Mucosa of descending colon (tissue), 3 donors: Measurements from ENCODE around the gene TNS1. TPM values are rescaled to one million over a fixed set of nuclear protein-coding genes. Genes with fewer than 3 reads are reported as not detected.
A peak's percentile ranks its signal among the peaks of the same experiment; 100 is the strongest.

Experiments used
- ATAC-seq: fragments of 200-7000 bp; cut with Tn5 transposase; one replicate; pipeline ENCODE4 v1.9.1; 2020; ENCODE audit warnings: mild to moderate bottlenecking, moderate library complexity
- DNase-seq, 3 donors: peaks; one replicate each; pipeline ENCODE4 v3.0.0-alpha.2; 2020
- H3K36me3 ChIP-seq: fragments of 200-600 bp; one replicate; pipeline ENCODE4 v1.8.0; 2021; ENCODE audit warnings: low read depth, mild to moderate bottlenecking
- H3K4me1 ChIP-seq: fragments of 200-600 bp; one replicate; pipeline ENCODE4 v1.8.0; 2021; ENCODE audit warnings: low read depth, mild to moderate bottlenecking
- H3K4me3 ChIP-seq: fragments of 200-600 bp; one replicate; pipeline ENCODE4 v1.8.0; 2021; ENCODE audit warnings: mild to moderate bottlenecking
- H3K9me3 ChIP-seq: fragments of 200-600 bp; one replicate; pipeline ENCODE4 v1.8.0; 2021; ENCODE audit warnings: mild to moderate bottlenecking
- CTCF ChIP-seq: fragments of 200-600 bp; IDR thresholded peaks from one replicate; pipeline ENCODE4 v1.8.0; 2022; ENCODE audit warnings: antibody characterized with exemption, mild to moderate bottlenecking
- intact Hi-C, 2 donors: fragments of 100-400 bp; cut with DNase I in 1 of 2; cut with micrococcal nuclease in 1 of 2; formaldehyde crosslinking; loops; one replicate each; pipeline versions ENCODE4 v1.11.0 to v1.11.1; 2022; cut with DNase I, micrococcal nuclease
- total RNA-seq, 3 donors: library from RNA; stranded (reverse); fragmentation: NEBNext Ultra II Directional in 2 of 3; extraction: Animal tissue kit (Norgen Biotek cat#: 25700) in 2 of 3; gene quantifications; one replicate each; pipeline versions ENCODE4 v1.2.1 to v1.2.4, GENCODE V29; 2021 to 2023
- donor health status: DM: no; HTN: no; CAD: no; lungs with moderate emphysema.
- donor health status: DM: no; HTN: no; CAD: no.
- donor health status: DM: no; HTN: yes; CAD: no.

The TNS1 gene
- total RNA-seq, 3 donors from 2014 or later: 43.8 to 1,458 (median 121) TPM

GRCh38 chr2:217761645-217762277 is 241.0 kb downstream of the TNS1 start:
- TF ChIP-seq CTCF: no peak
- Histone ChIP-seq H3K9me3 (peaks cover 16% of the 10 kb centered on the region), H3K36me3 (no peaks in the 10 kb centered on the region), H3K4me1 (no peaks in the 10 kb centered on the region), H3K4me3 (no peak overlapping the region)
- intact Hi-C loops: no loop called here
- ATAC-seq (no peak), DNase-seq (no peak)

- H3K4me1 ChIP-seq: no peaks in the 10 kb centered on the region
- no peaks in the 10 kb centered on the region for H3K36me3 ChIP-seq
- no peak for TF ChIP-seq CTCF
- ATAC-seq: no peak
- H3K9me3 ChIP-seq: peaks cover 16% of the 10 kb centered on the region
- intact Hi-C loops: no loop called here
- DNase-seq: no peak
- H3K4me3 ChIP-seq: no peak overlapping the region
Measured at GRCh38 chr2:217759991-217760390, 242.8 kb downstream of the TNS1 start.

GRCh38 chr2:217757108-217757463 is 245.7 kb downstream of the TNS1 start:
- intact Hi-C loops: no loop called here
- ATAC-seq (no peak), DNase-seq (no peak)
- H3K36me3 ChIP-seq: no peaks in the 10 kb centered on the region
- TF ChIP-seq CTCF: no peak
- no peaks in the 10 kb centered on the region for H3K4me1 ChIP-seq
- H3K4me3 ChIP-seq: no peak overlapping the region
- peaks cover 10% of the 10 kb centered on the region for H3K9me3 ChIP-seq

- DNase-seq (peak; percentile 65 to 71 (median 67)), ATAC-seq (peak; percentile 63)
- peaks cover 5% of the 10 kb centered on the region for H3K9me3 ChIP-seq
- no peak overlapping the region for H3K4me3 ChIP-seq
- H3K4me1 ChIP-seq: no peaks in the 10 kb centered on the region
- intact Hi-C loops: no loop called here
- TF ChIP-seq CTCF: peak; percentile 54
- no peaks in the 10 kb centered on the region for H3K36me3 ChIP-seq
Measured at GRCh38 chr2:217756375-217757107, 246.3 kb downstream of the TNS1 start.

GRCh38 chr2:217755027-217755745 is 247.6 kb downstream of the TNS1 start:
- H3K4me3 ChIP-seq: no peak overlapping the region
- H3K9me3 ChIP-seq: no peaks in the 10 kb centered on the region
- H3K4me1 ChIP-seq: no peaks in the 10 kb centered on the region
- no peak for ATAC-seq
- H3K36me3 ChIP-seq: no peaks in the 10 kb centered on the region
- intact Hi-C loops: no loop called here
- TF ChIP-seq CTCF: no peak
- DNase-seq: no peak
